Endodermal cell (in vitro differentiated cells): ENCODE data around the gene ANGPTL3. TPM values are rescaled to one million over a fixed set of nuclear protein-coding genes. Genes with fewer than 3 reads are reported as not detected.

Source experiments
- DNase-seq: peaks from one replicate; pipeline ENCODE4 v3.0.0-alpha.2; 2017
- H3K27ac ChIP-seq: 2 replicates; pipeline ENCODE4 v1.5.1; 2013; ENCODE audit warnings: mild to moderate bottlenecking, low read depth, low read length, moderate library complexity
- H3K27me3 ChIP-seq: 2 replicates; pipeline ENCODE4 v1.6.1; 2013; ENCODE audit warnings: mild to moderate bottlenecking, low read length, moderate library complexity; ENCODE audit not compliant: insufficient read depth, control insufficient read depth, poor library complexity, severe bottlenecking
- H3K36me3 ChIP-seq: 2 replicates; pipeline ENCODE4 v1.7.0; 2013; ENCODE audit warnings: mild to moderate bottlenecking, low read length, moderate library complexity; ENCODE audit not compliant: control insufficient read depth, insufficient read depth
- H3K4me1 ChIP-seq: one replicate; pipeline ENCODE4 v1.7.0; 2013; ENCODE audit warnings: low read length; ENCODE audit not compliant: control insufficient read depth, insufficient read depth
- H3K4me3 ChIP-seq: 2 replicates; pipeline ENCODE4 v1.5.1; 2013; ENCODE audit warnings: mild to moderate bottlenecking, low read length, moderate library complexity
- H3K9ac ChIP-seq: 2 replicates; pipeline ENCODE4 v1.6.1; 2013; ENCODE audit warnings: mild to moderate bottlenecking, low read length, moderate library complexity; ENCODE audit not compliant: poor library complexity, severe bottlenecking; ENCODE audit errors: extremely low read depth
- H3K9me3 ChIP-seq: 2 replicates; pipeline ENCODE4 v1.6.1; 2013; ENCODE audit warnings: mild to moderate bottlenecking, low read length, moderate library complexity; ENCODE audit not compliant: control insufficient read depth
- H3K27ac Mint-ChIP-seq: 2 replicates; pipeline ENCODE4 v1.8.0; 2020; ENCODE audit warnings: mixed read lengths
- H3K27me3 Mint-ChIP-seq: 2 replicates; pipeline ENCODE4 v1.8.0; 2021; ENCODE audit warnings: mild to moderate bottlenecking, mixed read lengths; ENCODE audit not compliant: insufficient read depth
- H3K36me3 Mint-ChIP-seq: 2 replicates; pipeline ENCODE4 v1.8.0; 2020; ENCODE audit warnings: low read depth, mixed read lengths
- H3K4me1 Mint-ChIP-seq: 2 replicates; pipeline ENCODE4 v1.8.0; 2020; ENCODE audit warnings: mixed read lengths
- H3K4me3 Mint-ChIP-seq: 2 replicates; pipeline ENCODE4 v1.8.0; 2020; ENCODE audit warnings: mild to moderate bottlenecking, moderate library complexity, mixed read lengths
- H3K9me3 Mint-ChIP-seq: 2 replicates; pipeline ENCODE4 v1.8.0; 2020; ENCODE audit warnings: mild to moderate bottlenecking, mixed read lengths
- WGBS, 2 experiments: methylation state at CpG; one replicate each; pipeline versions ENCODE4 v1.1.5 to v1.1.7; 2013; ENCODE audit warnings: missing lambda C conversion rate in 2 of 2, mixed read lengths in 1 of 2; ENCODE audit not compliant: insufficient coverage in 1 of 2, insufficient read length in 1 of 2; 5-methylcytosine and 5-hydroxymethylcytosine counted together
- total RNA-seq, 2 donors: library from RNA; stranded (reverse); fragmentation: NEBNext Ultra II Directional in 1 of 2; extraction: Animal tissue kit (Norgen Biotek cat#: 25700) in 1 of 2; gene quantifications; 2 replicates in 1 of 2; 3 replicates in 1 of 2; pipeline ENCODE4 v1.2.1, GENCODE V29; 2021
- TF ChIP-seq, protein P1 (sequence below): fragments of 200-600 bp; sonication (generic); conservative IDR thresholded peaks from 2 replicates; pipeline ENCODE4 v1.5.0; 2021; ENCODE audit warnings: antibody characterized with exemption, mild to moderate bottlenecking

Gene ANGPTL3
- total RNA-seq, 2 donors from 2014 or later = not detected

DNA sequence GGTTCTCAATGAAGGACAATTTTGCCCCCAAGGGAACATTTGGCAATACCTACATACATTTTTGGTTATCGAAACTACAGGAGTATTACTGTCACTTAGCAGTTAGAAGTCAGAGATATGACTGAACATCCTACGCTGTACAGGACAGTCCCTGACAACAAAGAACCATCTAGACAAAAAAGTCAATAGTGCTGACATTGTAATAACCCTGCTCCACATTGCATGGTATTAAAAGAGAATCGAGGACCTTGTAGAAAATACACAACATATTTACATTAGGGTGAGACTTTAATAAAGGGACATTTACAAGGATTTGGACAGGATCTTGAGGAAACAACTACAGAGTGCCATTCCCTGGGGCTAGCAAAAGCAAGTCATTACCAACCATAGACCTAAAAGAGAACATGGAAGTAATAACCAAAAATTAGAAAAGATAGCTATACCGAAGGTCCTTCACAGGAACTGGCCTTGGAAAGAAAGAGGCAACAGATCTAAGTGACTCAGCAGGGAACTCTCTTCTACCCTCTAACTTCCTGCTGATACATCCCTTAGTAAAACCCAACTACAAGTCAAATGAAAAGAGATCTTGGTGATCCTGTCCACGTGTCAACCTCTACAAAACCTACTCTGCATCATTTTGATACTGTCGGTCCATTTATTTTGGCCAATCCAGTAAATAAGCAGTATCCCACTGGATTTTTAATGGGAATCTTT, 40.2 kb downstream of the ANGPTL3 start:
- Histone ChIP-seq H3K9me3 (peaks cover 8% of the 10 kb centered on the region), H3K27me3 (no peaks in the 10 kb centered on the region), H3K36me3 (peaks cover 73% of the 10 kb centered on the region), H3K9ac (no peak overlapping the region), H3K4me1 (no peaks in the 10 kb centered on the region), H3K27ac (no peak overlapping the region), H3K4me3 (no peak overlapping the region)
- Mint-ChIP-seq H3K9me3 (no peaks in the 10 kb centered on the region), H3K4me3 (no peak overlapping the region), H3K27me3 (no peaks in the 10 kb centered on the region), H3K27ac (no peak overlapping the region), H3K36me3 (peaks cover 54% of the 10 kb centered on the region), H3K4me1 (no peaks in the 10 kb centered on the region)
- DNase-seq = no peak
- TF ChIP-seq, protein P1, sequence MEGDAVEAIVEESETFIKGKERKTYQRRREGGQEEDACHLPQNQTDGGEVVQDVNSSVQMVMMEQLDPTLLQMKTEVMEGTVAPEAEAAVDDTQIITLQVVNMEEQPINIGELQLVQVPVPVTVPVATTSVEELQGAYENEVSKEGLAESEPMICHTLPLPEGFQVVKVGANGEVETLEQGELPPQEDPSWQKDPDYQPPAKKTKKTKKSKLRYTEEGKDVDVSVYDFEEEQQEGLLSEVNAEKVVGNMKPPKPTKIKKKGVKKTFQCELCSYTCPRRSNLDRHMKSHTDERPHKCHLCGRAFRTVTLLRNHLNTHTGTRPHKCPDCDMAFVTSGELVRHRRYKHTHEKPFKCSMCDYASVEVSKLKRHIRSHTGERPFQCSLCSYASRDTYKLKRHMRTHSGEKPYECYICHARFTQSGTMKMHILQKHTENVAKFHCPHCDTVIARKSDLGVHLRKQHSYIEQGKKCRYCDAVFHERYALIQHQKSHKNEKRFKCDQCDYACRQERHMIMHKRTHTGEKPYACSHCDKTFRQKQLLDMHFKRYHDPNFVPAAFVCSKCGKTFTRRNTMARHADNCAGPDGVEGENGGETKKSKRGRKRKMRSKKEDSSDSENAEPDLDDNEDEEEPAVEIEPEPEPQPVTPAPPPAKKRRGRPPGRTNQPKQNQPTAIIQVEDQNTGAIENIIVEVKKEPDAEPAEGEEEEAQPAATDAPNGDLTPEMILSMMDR = no peak
- 92 to 97% methylated on average over 3 to 6 of the region's 6 CpGs for WGBS, 2 experiments

DNA sequence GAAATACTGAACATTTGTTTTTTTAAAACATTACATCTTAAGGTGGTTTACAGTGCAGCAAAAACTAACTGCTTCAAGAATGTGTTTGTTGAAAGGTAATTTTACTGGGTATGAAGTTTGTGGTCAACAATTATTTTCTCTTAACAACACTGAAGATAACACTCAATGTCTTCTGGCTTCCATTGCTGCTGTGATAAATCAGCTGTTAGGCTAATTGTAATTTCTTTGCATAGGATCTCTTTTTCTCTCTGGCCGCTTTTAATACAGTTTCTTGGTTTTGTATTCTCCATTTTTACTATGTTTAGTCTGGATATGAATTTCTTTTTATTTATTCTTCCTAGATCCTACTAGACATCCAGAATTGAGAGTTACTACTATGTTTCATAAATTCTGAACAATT, 46.0 kb downstream of the ANGPTL3 start:
- no peaks in the 10 kb centered on the region for H3K27me3 Mint-ChIP-seq
- no peaks in the 10 kb centered on the region for H3K4me1 ChIP-seq
- H3K4me1 Mint-ChIP-seq = no peaks in the 10 kb centered on the region
- peaks cover 58% of the 10 kb centered on the region for H3K36me3 Mint-ChIP-seq
- peaks cover 73% of the 10 kb centered on the region for H3K36me3 ChIP-seq
- H3K9me3 Mint-ChIP-seq = peaks cover 8% of the 10 kb centered on the region
- H3K27me3 ChIP-seq = no peaks in the 10 kb centered on the region
- no CpG with 5 or more reads among the region's 1 CpG for WGBS, 2 experiments
- DNase-seq = no peak
- no peak overlapping the region for H3K27ac ChIP-seq
- TF ChIP-seq, protein P1 = no peak
- no peak overlapping the region for H3K9ac ChIP-seq
- H3K27ac Mint-ChIP-seq = no peak overlapping the region
- no peak overlapping the region for H3K4me3 Mint-ChIP-seq
- peaks cover 18% of the 10 kb centered on the region for H3K9me3 ChIP-seq
- no peak overlapping the region for H3K4me3 ChIP-seq

DNA sequence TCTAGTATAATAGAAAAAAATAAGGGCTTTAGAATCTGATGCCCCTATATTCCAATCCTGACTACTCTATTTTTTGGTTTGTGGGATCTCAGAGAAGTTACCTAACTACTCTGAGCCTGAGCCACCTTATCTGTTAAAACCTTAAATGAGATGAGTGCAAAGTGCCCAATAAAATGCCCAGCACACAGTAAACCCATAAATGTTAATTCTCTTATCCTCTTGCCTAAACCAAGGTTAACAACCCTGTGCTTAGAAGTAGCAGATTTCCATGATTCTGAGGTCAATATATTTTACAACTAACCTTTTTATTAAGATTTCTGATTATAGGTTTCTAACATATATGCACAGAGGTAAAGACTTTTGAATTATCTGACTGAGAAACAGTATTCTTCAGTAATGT, 55.1 kb downstream of the ANGPTL3 start:
- Histone ChIP-seq H3K36me3 (peaks cover 42% of the 10 kb centered on the region), H3K4me1 (no peaks in the 10 kb centered on the region), H3K27me3 (no peaks in the 10 kb centered on the region), H3K27ac (no peak overlapping the region), H3K9me3 (no peaks in the 10 kb centered on the region), H3K4me3 (no peak overlapping the region), H3K9ac (no peak overlapping the region)
- DNase-seq = no peak
- Mint-ChIP-seq H3K9me3 (peaks cover 7% of the 10 kb centered on the region), H3K36me3 (peaks cover 30% of the 10 kb centered on the region), H3K4me1 (no peaks in the 10 kb centered on the region), H3K4me3 (no peak overlapping the region), H3K27me3 (no peaks in the 10 kb centered on the region), H3K27ac (no peak overlapping the region)
- TF ChIP-seq, protein P1 = no peak
